Loucy (cell line): ENCODE data around the gene METAP2.

ENCODE experiments used
- H2AFZ ChIP-seq: fragments of 200-600 bp; sonication (generic); 2 replicates; pipeline ENCODE4 v1.6.0; 2016; ENCODE audit warnings: antibody characterized with exemption, mild to moderate bottlenecking, low read length, moderate library complexity
- H3F3A ChIP-seq: fragments of 200-600 bp; 2 replicates; pipeline ENCODE4 v1.6.0; 2016; ENCODE audit warnings: antibody characterized with exemption, low read depth, mild to moderate bottlenecking
- H3K27me3 ChIP-seq: fragments of 200-600 bp; sonication (generic); 2 replicates; pipeline ENCODE4 v1.6.1; 2014; ENCODE audit warnings: low read length, mild to moderate bottlenecking; ENCODE audit not compliant: insufficient read depth, poor library complexity, severe bottlenecking
- H3K36me3 ChIP-seq: fragments of 200-600 bp; sonication (generic); 2 replicates; pipeline ENCODE4 v1.6.1; 2016; ENCODE audit warnings: low read length; ENCODE audit not compliant: insufficient read depth
- H3K4me1 ChIP-seq: fragments of 200-600 bp; sonication (generic); 2 replicates; pipeline ENCODE4 v1.5.1; 2014; ENCODE audit warnings: low read length, mild to moderate bottlenecking; ENCODE audit not compliant: insufficient read depth, poor library complexity, severe bottlenecking
- H3K4me2 ChIP-seq: fragments of 200-600 bp; sonication (generic); 2 replicates; pipeline ENCODE4 v1.6.0; 2014; ENCODE audit warnings: antibody characterized with exemption, low read length, low read depth, mild to moderate bottlenecking; ENCODE audit not compliant: poor library complexity, severe bottlenecking
- H3K4me3 ChIP-seq: fragments of 200-600 bp; sonication (generic); 2 replicates; pipeline ENCODE4 v1.5.1; 2014; ENCODE audit warnings: low read length, mild to moderate bottlenecking, mixed read lengths; ENCODE audit not compliant: poor library complexity, severe bottlenecking
- H3K79me2 ChIP-seq: fragments of 200-600 bp; sonication (generic); 2 replicates; pipeline ENCODE4 v1.6.1; 2014; ENCODE audit warnings: low read length; ENCODE audit not compliant: insufficient read depth
- H3K9ac ChIP-seq: fragments of 200-600 bp; sonication (generic); 2 replicates; pipeline ENCODE4 v1.6.0; 2014; ENCODE audit warnings: mild to moderate bottlenecking, low read depth, low read length, moderate library complexity; ENCODE audit not compliant: poor library complexity, severe bottlenecking
- H3K9me2 ChIP-seq: fragments of 200-600 bp; sonication (generic); replicated peaks from 2 replicates; pipeline ENCODE4 v1.6.1; 2016; ENCODE audit warnings: low read depth, low read length, mixed read lengths
- H3K9me3 ChIP-seq: fragments of 200-600 bp; sonication (generic); 2 replicates; pipeline ENCODE4 v1.6.1; 2014; ENCODE audit warnings: mild to moderate bottlenecking, antibody characterized with exemption, low read length, low read depth; ENCODE audit not compliant: insufficient read depth
- H4K20me1 ChIP-seq: fragments of 200-600 bp; sonication (generic); 2 replicates; pipeline ENCODE4 v1.6.0; 2014; ENCODE audit warnings: antibody characterized with exemption, low read length, mild to moderate bottlenecking; ENCODE audit not compliant: insufficient read depth, poor library complexity, severe bottlenecking
- CTCF ChIP-seq: fragments of 200-600 bp; sonication (generic); conservative IDR thresholded peaks from 2 replicates; pipeline ENCODE4 v1.5.1; 2014; ENCODE audit warnings: mild to moderate bottlenecking, antibody characterized with exemption, low read length
- EZH2phosphoT487 ChIP-seq: fragments of 200-600 bp; IDR thresholded peaks from 2 replicates; pipeline ENCODE4 v1.6.1; 2018; ENCODE audit warnings: antibody characterized with exemption, mild to moderate bottlenecking, moderate library complexity, borderline replicate concordance

The METAP2 gene

GRCh38 chr12:95473231-95473883 lies 595 bp upstream of the METAP2 start:
- Histone ChIP-seq H3K4me3 (peak overlapping the region; percentile 89), H3K4me2 (peak overlapping the region; percentile 87), H3F3A (no peaks in the 10 kb centered on the region), H3K9me2 (no peaks in the 10 kb centered on the region), H3K4me1 (peaks cover 41% of the 10 kb centered on the region), H2AFZ (peak overlapping the region; percentile 99), H3K9ac (peak overlapping the region; percentile 96), H4K20me1 (peaks cover 34% of the 10 kb centered on the region), H3K36me3 (peaks cover 14% of the 10 kb centered on the region; the same call in 1 of the 2 replicates), H3K9me3 (no peaks in the 10 kb centered on the region), H3K27me3 (no peaks in the 10 kb centered on the region), H3K79me2 (peaks cover 44% of the 10 kb centered on the region)
- TF ChIP-seq CTCF (no peak), EZH2phosphoT487 (no peak)

GRCh38 chr12:95474660-95474958 lies 657 bp downstream of the METAP2 start:
- Histone ChIP-seq H3K36me3 (peaks cover 21% of the 10 kb centered on the region; the same call in 1 of the 2 replicates), H3K9me2 (no peaks in the 10 kb centered on the region), H3K4me2 (peak overlapping the region; percentile 87), H2AFZ (peak overlapping the region; percentile 99; the same call in 1 of the 2 replicates), H3K9me3 (no peaks in the 10 kb centered on the region), H4K20me1 (peaks cover 39% of the 10 kb centered on the region), H3K27me3 (no peaks in the 10 kb centered on the region), H3K4me3 (peak overlapping the region; percentile 89), H3F3A (no peaks in the 10 kb centered on the region), H3K9ac (peak overlapping the region; percentile 96), H3K79me2 (peaks cover 57% of the 10 kb centered on the region), H3K4me1 (peaks cover 54% of the 10 kb centered on the region)
- TF ChIP-seq EZH2phosphoT487 (no peak), CTCF (no peak)

- H3K4me2 ChIP-seq = peak overlapping the region; percentile 87
- peaks cover 66% of the 10 kb centered on the region for H4K20me1 ChIP-seq
- no peaks in the 10 kb centered on the region for H3K9me2 ChIP-seq
- H3K27me3 ChIP-seq = no peaks in the 10 kb centered on the region
- peak overlapping the region; percentile 7 for H3K9ac ChIP-seq
- H3K36me3 ChIP-seq = peaks cover 37% of the 10 kb centered on the region; the same call in 1 of the 2 replicates
- TF ChIP-seq EZH2phosphoT487 (no peak), CTCF (no peak)
- H3K4me3 ChIP-seq = peak overlapping the region; percentile 40
- H3K79me2 ChIP-seq = peaks cover 80% of the 10 kb centered on the region
- H3F3A ChIP-seq = no peaks in the 10 kb centered on the region
- no peaks in the 10 kb centered on the region for H3K9me3 ChIP-seq
- H3K4me1 ChIP-seq = peaks cover 57% of the 10 kb centered on the region
- H2AFZ ChIP-seq = no peak overlapping the region
These were observed 6.3 kb downstream of the METAP2 start for GRCh38 chr12:95480230-95480629.
